Neutrophil (primary cell): Measurements from ENCODE around the gene MCTS1.

Experiments
- H3K27ac ChIP-seq: fragments of 200-600 bp; sonication (generic); 2 replicates; pipeline ENCODE4 v1.5.1; 2016; ENCODE audit warnings: mild to moderate bottlenecking, moderate library complexity
- H3K27me3 ChIP-seq: fragments of 200-600 bp; sonication (generic); 2 replicates; pipeline ENCODE4 v1.6.0; 2016; ENCODE audit warnings: mild to moderate bottlenecking
- H3K36me3 ChIP-seq: fragments of 200-600 bp; sonication (generic); 2 replicates; pipeline ENCODE4 v1.5.1; 2017
- H3K4me1 ChIP-seq, 2 experiments: fragments of 200-600 bp in 1 of 2; sonication (generic) in 1 of 2; 1 replicate in 1 of 2; 2 replicates in 1 of 2; pipeline versions ENCODE4 v1.5.1 to v1.6.1; 2013 to 2016; ENCODE audit warnings: low read depth in 1 of 2, low read length in 1 of 2, mild to moderate bottlenecking in 1 of 2, moderate library complexity in 1 of 2; ENCODE audit not compliant: control insufficient read depth in 1 of 2, insufficient read depth in 1 of 2
- H3K4me3 ChIP-seq, 2 experiments: fragments of 200-600 bp in 1 of 2; sonication (generic) in 1 of 2; 1 replicate in 1 of 2; 2 replicates in 1 of 2; pipeline ENCODE4 v1.5.1; 2013 to 2016; ENCODE audit warnings: low read depth in 1 of 2, low read length in 1 of 2, mild to moderate bottlenecking in 1 of 2, moderate library complexity in 1 of 2
- H3K9me3 ChIP-seq: fragments of 200-600 bp; sonication (generic); 2 replicates; pipeline ENCODE4 v1.5.1; 2016
- CTCF ChIP-seq: fragments of 200-600 bp; sonication (generic); IDR thresholded peaks from 2 replicates; pipeline ENCODE4 v1.5.1; 2016; ENCODE audit warnings: antibody characterized with exemption

The MCTS1 gene

GRCh38 chrX:120561634-120562568 is 42.0 kb upstream of the MCTS1 start:
- TF ChIP-seq CTCF: no peak
- Histone ChIP-seq H3K36me3 (peaks cover 8% of the 10 kb centered on the region), H3K9me3 (no peaks in the 10 kb centered on the region), H3K4me3 (peak overlapping the region; percentile 66 to 94), H3K27me3 (no peaks in the 10 kb centered on the region), H3K27ac (peak overlapping the region; percentile 98), H3K4me1 (peaks cover 18 to 36% of the 10 kb centered on the region in 2 experiments)

GRCh38 chrX:120562569-120562926 is 41.4 kb upstream of the MCTS1 start:
- Histone ChIP-seq H3K27me3 (no peaks in the 10 kb centered on the region), H3K9me3 (no peaks in the 10 kb centered on the region), H3K4me3 (peak overlapping the region in 1 of 2 experiments; percentile 94), H3K36me3 (peaks cover 2% of the 10 kb centered on the region), H3K4me1 (peaks cover 18 to 36% of the 10 kb centered on the region in 2 experiments), H3K27ac (peak overlapping the region; percentile 98)
- no peak for TF ChIP-seq CTCF

- H3K27me3 ChIP-seq: no peaks in the 10 kb centered on the region
- no peaks in the 10 kb centered on the region for H3K36me3 ChIP-seq
- TF ChIP-seq CTCF: no peak
- no peak overlapping the region for H3K4me3 ChIP-seq
- H3K27ac ChIP-seq: no peak overlapping the region
- no peaks in the 10 kb centered on the region for H3K9me3 ChIP-seq
- H3K4me1 ChIP-seq: peaks cover 7 to 18% of the 10 kb centered on the region in 2 experiments
Observed at GRCh38 chrX:120564925-120565324, 39.0 kb upstream of the MCTS1 start.

GRCh38 chrX:120566817-120567216 is 37.1 kb upstream of the MCTS1 start:
- no peaks in the 10 kb centered on the region for H3K9me3 ChIP-seq

GRCh38 chrX:120568035-120568434 is 35.9 kb upstream of the MCTS1 start:
- Histone ChIP-seq H3K27ac (no peak overlapping the region), H3K27me3 (no peaks in the 10 kb centered on the region), H3K4me3 (no peak overlapping the region), H3K9me3 (no peaks in the 10 kb centered on the region), H3K36me3 (no peaks in the 10 kb centered on the region), H3K4me1 (peaks cover 0 to 5% of the 10 kb centered on the region in 2 experiments)
- no peak for TF ChIP-seq CTCF

More at GRCh38 chrX:120566817-120567216, 37.1 kb upstream of the MCTS1 start:
- H3K4me1 ChIP-seq: peaks cover 6 to 13% of the 10 kb centered on the region in 2 experiments
- no peak overlapping the region for H3K4me3 ChIP-seq
- H3K27me3 ChIP-seq: no peaks in the 10 kb centered on the region
- no peak overlapping the region for H3K27ac ChIP-seq
- H3K36me3 ChIP-seq: no peaks in the 10 kb centered on the region
- TF ChIP-seq CTCF: no peak
